ENCODE measurements around the gene PRPF39. TPM values are rescaled to one million over a fixed set of nuclear protein-coding genes. Genes with fewer than 3 reads are reported as not detected.

PRPF39 gene
- total RNA-seq, 2 experiments from 2014 or later, result 58.9 to 64.3 TPM

DNA sequence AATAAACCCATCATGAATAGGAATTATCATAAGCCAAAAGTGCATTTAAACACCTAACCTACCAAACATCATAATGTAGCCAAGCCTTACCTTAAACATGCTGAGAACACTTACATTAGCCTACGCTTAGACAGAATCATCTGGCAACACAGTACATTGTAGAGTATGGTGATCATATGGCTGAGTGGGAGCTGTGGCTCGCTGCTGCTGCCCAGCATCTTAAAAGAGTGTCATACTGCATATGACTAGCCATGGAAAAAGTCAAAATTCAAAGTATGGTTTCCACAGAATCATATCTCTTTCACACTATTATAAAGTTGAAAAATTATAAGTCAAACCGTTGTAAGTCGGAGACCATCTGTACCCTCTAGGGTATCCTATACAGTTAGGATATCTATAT lies 32.0 kb upstream of the PRPF39 start:
- ATAC-seq (ENCODE audit: poor library complexity) (no peak), DNase-seq (no peak)
- CTCF ChIA-PET, result no interaction called here
- peaks cover 3% of the 10 kb centered on the region for H3K36me3 ChIP-seq (ENCODE audit: insufficient read depth, low read length)
- no peaks in the 10 kb centered on the region for H3K4me1 ChIP-seq (ENCODE audit: insufficient read depth, low read length)
- TF ChIP-seq, protein P1, sequence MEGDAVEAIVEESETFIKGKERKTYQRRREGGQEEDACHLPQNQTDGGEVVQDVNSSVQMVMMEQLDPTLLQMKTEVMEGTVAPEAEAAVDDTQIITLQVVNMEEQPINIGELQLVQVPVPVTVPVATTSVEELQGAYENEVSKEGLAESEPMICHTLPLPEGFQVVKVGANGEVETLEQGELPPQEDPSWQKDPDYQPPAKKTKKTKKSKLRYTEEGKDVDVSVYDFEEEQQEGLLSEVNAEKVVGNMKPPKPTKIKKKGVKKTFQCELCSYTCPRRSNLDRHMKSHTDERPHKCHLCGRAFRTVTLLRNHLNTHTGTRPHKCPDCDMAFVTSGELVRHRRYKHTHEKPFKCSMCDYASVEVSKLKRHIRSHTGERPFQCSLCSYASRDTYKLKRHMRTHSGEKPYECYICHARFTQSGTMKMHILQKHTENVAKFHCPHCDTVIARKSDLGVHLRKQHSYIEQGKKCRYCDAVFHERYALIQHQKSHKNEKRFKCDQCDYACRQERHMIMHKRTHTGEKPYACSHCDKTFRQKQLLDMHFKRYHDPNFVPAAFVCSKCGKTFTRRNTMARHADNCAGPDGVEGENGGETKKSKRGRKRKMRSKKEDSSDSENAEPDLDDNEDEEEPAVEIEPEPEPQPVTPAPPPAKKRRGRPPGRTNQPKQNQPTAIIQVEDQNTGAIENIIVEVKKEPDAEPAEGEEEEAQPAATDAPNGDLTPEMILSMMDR (IDR thresholded peaks at IDR 0.05), result no peak
- intact Hi-C loops (cut with DNase I, micrococcal nuclease), result no loop called here
- H3K4me1 Mint-ChIP-seq (ENCODE audit: low read depth), result no peaks in the 10 kb centered on the region
- H3K4me3 Mint-ChIP-seq, result no peak overlapping the region
- H3K9me3 ChIP-seq (ENCODE audit: control insufficient read depth in 1 of 2, insufficient read depth in 1 of 2, low read length in 2 of 2), result no peaks in the 10 kb centered on the region
- no peaks in the 10 kb centered on the region for H3K9me3 Mint-ChIP-seq
- POLR2A ChIA-PET, result interaction anchor here (0.6 kb wide), 1 partner anchor 10 kb away, joined by 4 read pairs; no protein-coding TSS in a partner anchor
- no peak overlapping the region for H3K4me3 ChIP-seq (ENCODE audit: low read length)
- H3K27ac ChIP-seq (ENCODE audit: low read depth in 1 of 2, low read length in 2 of 2), result no peak overlapping the region
- H3K27me3 ChIP-seq (ENCODE audit: control insufficient read depth in 1 of 2, insufficient read depth in 2 of 2, low read length in 2 of 2), result no peaks in the 10 kb centered on the region
- H3K36me3 Mint-ChIP-seq (ENCODE audit: low read depth), result peaks cover 64% of the 10 kb centered on the region
- no peak overlapping the region for H3K27ac Mint-ChIP-seq
- no peaks in the 10 kb centered on the region for H3K27me3 Mint-ChIP-seq

DNA sequence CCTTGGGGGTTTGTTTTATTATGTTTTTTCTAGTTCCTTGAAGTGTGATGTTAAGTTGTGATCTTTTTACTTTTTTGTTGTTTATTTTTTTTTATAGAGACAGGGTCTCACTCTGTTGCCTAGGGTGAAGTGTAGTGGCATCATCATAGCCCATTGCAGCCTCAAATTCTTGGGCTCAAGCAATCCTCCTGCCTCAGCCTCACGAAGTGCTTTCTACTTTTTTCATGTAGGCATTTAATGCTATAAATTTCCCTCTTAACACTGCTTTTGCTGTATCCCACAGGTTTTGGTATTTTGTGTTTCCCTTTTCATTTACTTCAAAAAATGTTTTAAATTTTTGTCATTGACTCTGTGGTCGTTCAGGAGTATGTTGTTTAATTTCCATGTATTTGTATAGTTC lies 26.6 kb upstream of the PRPF39 start:
- peaks cover 3% of the 10 kb centered on the region for H3K36me3 ChIP-seq (ENCODE audit: insufficient read depth, low read length)
- no peaks in the 10 kb centered on the region for H3K27me3 Mint-ChIP-seq
- intact Hi-C loops (cut with DNase I, micrococcal nuclease), result no loop called here
- H3K4me1 Mint-ChIP-seq (ENCODE audit: low read depth), result no peaks in the 10 kb centered on the region
- H3K9me3 Mint-ChIP-seq, result no peaks in the 10 kb centered on the region
- ChIA-PET CTCF (no interaction called here), POLR2A (no interaction called here)
- TF ChIP-seq, protein P1 (IDR thresholded peaks at IDR 0.05), result no peak
- no peaks in the 10 kb centered on the region for H3K4me1 ChIP-seq (ENCODE audit: insufficient read depth, low read length)
- H3K27ac ChIP-seq (ENCODE audit: low read depth in 1 of 2, low read length in 2 of 2), result no peak overlapping the region
- peaks cover 60% of the 10 kb centered on the region for H3K36me3 Mint-ChIP-seq (ENCODE audit: low read depth)
- H3K9me3 ChIP-seq (ENCODE audit: control insufficient read depth in 1 of 2, insufficient read depth in 1 of 2, low read length in 2 of 2), result no peaks in the 10 kb centered on the region
- H3K27ac Mint-ChIP-seq, result no peak overlapping the region
- H3K4me3 Mint-ChIP-seq, result no peak overlapping the region
- H3K27me3 ChIP-seq (ENCODE audit: control insufficient read depth in 1 of 2, insufficient read depth in 2 of 2, low read length in 2 of 2), result no peaks in the 10 kb centered on the region
- ATAC-seq (ENCODE audit: poor library complexity) (no peak), DNase-seq (no peak)
- H3K4me3 ChIP-seq (ENCODE audit: low read length), result no peak overlapping the region

DNA sequence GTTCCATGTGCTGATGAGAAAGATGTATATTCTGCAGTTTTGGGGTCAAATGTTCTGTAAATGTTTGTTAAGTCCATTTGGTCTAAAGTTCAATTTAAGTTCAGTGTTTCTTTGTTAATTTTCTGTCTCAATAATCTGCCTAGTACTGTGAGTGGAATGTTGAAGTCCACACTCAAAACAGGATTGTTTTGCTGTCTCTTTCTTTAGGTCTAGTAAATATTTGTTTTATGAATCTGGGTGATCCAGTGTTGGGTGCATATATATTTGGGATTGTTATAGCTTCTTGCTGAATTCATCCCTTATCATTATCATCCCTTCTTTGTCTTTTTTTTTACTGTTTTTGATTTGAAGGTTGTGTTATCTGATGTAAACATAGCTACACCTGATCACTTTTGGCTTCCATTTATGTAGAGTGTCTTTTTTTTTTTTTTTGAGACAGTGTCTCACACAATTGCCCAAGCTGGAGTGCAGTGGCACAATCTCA lies 26.0 kb upstream of the PRPF39 start:
- Mint-ChIP-seq H3K4me1 (ENCODE audit: low read depth) (no peaks in the 10 kb centered on the region), H3K27ac (no peak overlapping the region), H3K9me3 (no peaks in the 10 kb centered on the region), H3K4me3 (no peak overlapping the region), H3K36me3 (ENCODE audit: low read depth) (peaks cover 55% of the 10 kb centered on the region), H3K27me3 (no peaks in the 10 kb centered on the region)
- intact Hi-C loops (cut with DNase I, micrococcal nuclease), result no loop called here
- DNase-seq, result no peak
- Histone ChIP-seq H3K36me3 (ENCODE audit: insufficient read depth, low read length) (no peaks in the 10 kb centered on the region), H3K4me3 (ENCODE audit: low read length) (no peak overlapping the region), H3K9me3 (ENCODE audit: control insufficient read depth in 1 of 2, insufficient read depth in 1 of 2, low read length in 2 of 2) (no peaks in the 10 kb centered on the region), H3K27ac (ENCODE audit: low read depth in 1 of 2, low read length in 2 of 2) (no peak overlapping the region), H3K4me1 (ENCODE audit: insufficient read depth, low read length) (no peaks in the 10 kb centered on the region), H3K27me3 (ENCODE audit: control insufficient read depth in 1 of 2, insufficient read depth in 2 of 2, low read length in 2 of 2) (no peaks in the 10 kb centered on the region)
- ATAC-seq (ENCODE audit: poor library complexity), result no peak
- POLR2A ChIA-PET, result no interaction called here
- CTCF ChIA-PET, result no interaction called here
- TF ChIP-seq, protein P1 (IDR thresholded peaks at IDR 0.05), result no peak
